ENCODE results near the gene SLC17A9. TPM values are rescaled to one million over a fixed set of nuclear protein-coding genes. Genes with fewer than 3 reads are reported as not detected.
"Not testable (repeated sequence)": the region's sequence is repeated elsewhere in the genome, so short reads cannot be mapped to it uniquely, and the experiment has no call there.

SLC17A9 gene
- total and polyA plus RNA-seq, 2 of the 8 experiments (the other 6 are each of a cell fraction or from before 2014, with no cell fraction given) = 23.5 to 35.2 TPM

- not testable (repeated sequence) for H3K27ac ChIP-seq (ENCODE audit: low read depth, low read length); H2BK12ac ChIP-seq (ENCODE audit: low read depth, low read length); FAIRE-seq; H3K14ac ChIP-seq (ENCODE audit: insufficient read length); H3K4ac ChIP-seq (replicated peaks; ENCODE audit: insufficient read length, low read depth, low read length); H3K27me3 ChIP-seq (replicated peaks in 1 of 4; ENCODE audit: control insufficient read depth in 3 of 4, extremely low read depth in 1 of 4, insufficient read depth in 3 of 4, low read length in 3 of 4); H3K23ac ChIP-seq (ENCODE audit: insufficient read length); H3K9me3 ChIP-seq (ENCODE audit: insufficient read depth in 2 of 2, low read depth in 1 of 2, low read length in 1 of 2); H4K5ac ChIP-seq (ENCODE audit: insufficient read length, low read depth, low read length); H2BK20ac ChIP-seq (ENCODE audit: low read length); H3K18ac ChIP-seq (ENCODE audit: extremely low read depth, low read length); DNase-seq (ENCODE audit: low read depth in 1 of 2, low spot score in 2 of 2); H2AFZ ChIP-seq (ENCODE audit: low read length); H2AK5ac ChIP-seq (ENCODE audit: low read depth, low read length); H3K9ac ChIP-seq (replicated peaks in 1 of 4; ENCODE audit: extremely low read depth in 1 of 4, low read depth in 3 of 4, low read length in 3 of 4); H2BK5ac ChIP-seq (ENCODE audit: low read depth, low read length); H4K8ac ChIP-seq (ENCODE audit: extremely low read depth, insufficient read depth, low read length); H4K91ac ChIP-seq (replicated peaks; ENCODE audit: insufficient read length, low read length); H3K36me3 ChIP-seq (ENCODE audit: control insufficient read depth in 2 of 4, insufficient read depth in 4 of 4, low read length in 3 of 4); H2BK15ac ChIP-seq (ENCODE audit: low read length); H2BK120ac ChIP-seq (replicated peaks; ENCODE audit: low read depth, low read length); H3K79me1 ChIP-seq (ENCODE audit: low read depth, low read length); H3K56ac ChIP-seq (replicated peaks; ENCODE audit: insufficient read length, low read depth, low read length)
- peak overlapping the region in 1 of 4 experiments; percentile 99; a peak in 1 of 8 replicates for H3K4me3 ChIP-seq (ENCODE audit: extremely low read depth in 1 of 4, insufficient read depth in 2 of 4, low read depth in 3 of 4, low read length in 4 of 4)
- peak overlapping the region in 1 of 2 experiments; percentile 96; a peak in 2 of 4 replicates for H3K4me2 ChIP-seq (ENCODE audit: insufficient read depth in 1 of 2, low read depth in 2 of 2, low read length in 2 of 2)
- peaks cover 71 to 96% of the 10 kb centered on the region in 2 experiments for H3K79me2 ChIP-seq (ENCODE audit: control insufficient read depth in 1 of 2, insufficient read depth in 2 of 2, low read length in 2 of 2)
- peaks cover 15 to 42% (median 35%) of the 10 kb centered on the region in 4 experiments for H3K4me1 ChIP-seq (replicated peaks in 1 of 4; ENCODE audit: control insufficient read depth in 3 of 4, insufficient read depth in 4 of 4, low read length in 3 of 4)
- ChIA-PET CTCF (ENCODE audit: partially characterized antibody) (interaction anchor here (1.0 to 2.5 kb wide), 4 partner anchors 12 to 29 kb away, joined by 3 to 7 read pairs (median 4); no protein-coding TSS in a partner anchor), POLR2A (ENCODE audit: partially characterized antibody) (interaction anchor here (3.0 to 20.3 kb wide), 4 partner anchors 11 to 32 kb away, joined by 9 to 363 read pairs (median 118); partner anchors contain the start of gene GID8)
- H3K23me2 ChIP-seq (ENCODE audit: low read depth, low read length) = peaks cover 25% of the 10 kb centered on the region
- H4K20me1 ChIP-seq (replicated peaks in 1 of 2; ENCODE audit: control insufficient read depth in 1 of 2, insufficient read depth in 2 of 2, low read length in 2 of 2) = peaks cover 44 to 52% of the 10 kb centered on the region in 2 experiments
- 85% methylated on average over 17 of the region's 17 CpGs; no CpG with 5 or more reads in 1 of the 2 experiments for WGBS, 2 experiments (ENCODE audit: extremely low coverage in 1 of 2, insufficient coverage in 1 of 2, insufficient read length in 1 of 2, insufficient replicate concordance in 2 of 2, low coverage in 1 of 2, low lambda C conversion rate in 2 of 2, missing lambda C conversion rate in 1 of 2)
Observed at GRCh38 chr20:62923059-62923668, 29.3 kb upstream of the SLC17A9 start.

Data from H1 (cell line).